ENCODE measurements around the gene NREP. TPM values are rescaled to one million over a fixed set of nuclear protein-coding genes. Genes with fewer than 3 reads are reported as not detected.

NREP gene
- total RNA-seq, 2 donors from 2014 or later: 8.5 to 18.2 TPM

- no peak for ATAC-seq (replicated peaks)
- Mint-ChIP-seq H3K27ac (no peak overlapping the region), H3K9me3 (no peaks in the 10 kb centered on the region), H3K4me1 (no peaks in the 10 kb centered on the region), H3K4me3 (no peak overlapping the region), H3K27me3 (peaks cover 7% of the 10 kb centered on the region), H3K36me3 (ENCODE audit: low read depth) (no peaks in the 10 kb centered on the region)
Observed at GRCh38 chr5:111704452-111705085, 52.4 kb downstream of the NREP start.

GRCh38 chr5:111703662-111704061, 53.3 kb downstream of the NREP start:
- no peak overlapping the region for H3K27ac Mint-ChIP-seq
- no peaks in the 10 kb centered on the region for H3K36me3 Mint-ChIP-seq (ENCODE audit: low read depth)
- peaks cover 10% of the 10 kb centered on the region for H3K27me3 Mint-ChIP-seq
- H3K4me1 Mint-ChIP-seq: no peaks in the 10 kb centered on the region
- no peak overlapping the region for H3K4me3 Mint-ChIP-seq
- no peaks in the 10 kb centered on the region for H3K9me3 Mint-ChIP-seq
- no peak for ATAC-seq (replicated peaks)

GRCh38 chr5:111699976-111700375, 57.0 kb downstream of the NREP start:
- Mint-ChIP-seq H3K4me1 (no peaks in the 10 kb centered on the region), H3K27me3 (peaks cover 14% of the 10 kb centered on the region), H3K27ac (no peak overlapping the region), H3K36me3 (ENCODE audit: low read depth) (no peaks in the 10 kb centered on the region), H3K4me3 (no peak overlapping the region), H3K9me3 (no peaks in the 10 kb centered on the region)
- no peak for ATAC-seq (replicated peaks)

GRCh38 chr5:111699324-111699723, 57.7 kb downstream of the NREP start:
- no peak overlapping the region for H3K27ac Mint-ChIP-seq
- no peaks in the 10 kb centered on the region for H3K9me3 Mint-ChIP-seq
- H3K36me3 Mint-ChIP-seq (ENCODE audit: low read depth): no peaks in the 10 kb centered on the region
- H3K4me1 Mint-ChIP-seq: no peaks in the 10 kb centered on the region
- no peak for ATAC-seq (replicated peaks)
- H3K27me3 Mint-ChIP-seq: peaks cover 14% of the 10 kb centered on the region
- no peak overlapping the region for H3K4me3 Mint-ChIP-seq

GRCh38 chr5:111697881-111698757, 58.9 kb downstream of the NREP start:
- H3K27me3 Mint-ChIP-seq: peaks cover 18% of the 10 kb centered on the region
- no peak overlapping the region for H3K27ac Mint-ChIP-seq
- no peak for ATAC-seq (replicated peaks)
- no peaks in the 10 kb centered on the region for H3K36me3 Mint-ChIP-seq (ENCODE audit: low read depth)
- H3K9me3 Mint-ChIP-seq: no peaks in the 10 kb centered on the region
- H3K4me1 Mint-ChIP-seq: no peaks in the 10 kb centered on the region
- no peak overlapping the region for H3K4me3 Mint-ChIP-seq

- no peaks in the 10 kb centered on the region for H3K36me3 Mint-ChIP-seq (ENCODE audit: low read depth)
- peaks cover 20% of the 10 kb centered on the region for H3K27me3 Mint-ChIP-seq
- ATAC-seq (replicated peaks): no peak
- H3K4me3 Mint-ChIP-seq: no peak overlapping the region
- no peaks in the 10 kb centered on the region for H3K4me1 Mint-ChIP-seq
- no peak overlapping the region for H3K27ac Mint-ChIP-seq
- H3K9me3 Mint-ChIP-seq: no peaks in the 10 kb centered on the region
Observed at GRCh38 chr5:111697215-111697614, 59.8 kb downstream of the NREP start.

GRCh38 chr5:111695991-111696390, 61.0 kb downstream of the NREP start:
- no peak for ATAC-seq (replicated peaks)
- H3K27ac Mint-ChIP-seq: no peak overlapping the region
- H3K27me3 Mint-ChIP-seq: peaks cover 20% of the 10 kb centered on the region
- H3K4me1 Mint-ChIP-seq: no peaks in the 10 kb centered on the region
- no peaks in the 10 kb centered on the region for H3K9me3 Mint-ChIP-seq
- no peak overlapping the region for H3K4me3 Mint-ChIP-seq
- H3K36me3 Mint-ChIP-seq (ENCODE audit: low read depth): no peaks in the 10 kb centered on the region

GRCh38 chr5:111694133-111694532, 62.9 kb downstream of the NREP start:
- Mint-ChIP-seq H3K27ac (no peak overlapping the region), H3K36me3 (ENCODE audit: low read depth) (no peaks in the 10 kb centered on the region), H3K9me3 (no peaks in the 10 kb centered on the region), H3K4me1 (no peaks in the 10 kb centered on the region), H3K4me3 (no peak overlapping the region), H3K27me3 (peaks cover 14% of the 10 kb centered on the region)
- ATAC-seq (replicated peaks): no peak

- ATAC-seq (replicated peaks): no peak
- Mint-ChIP-seq H3K36me3 (ENCODE audit: low read depth) (no peaks in the 10 kb centered on the region), H3K27ac (no peak overlapping the region), H3K4me3 (no peak overlapping the region), H3K9me3 (no peaks in the 10 kb centered on the region), H3K4me1 (no peaks in the 10 kb centered on the region), H3K27me3 (peaks cover 10% of the 10 kb centered on the region)
Observed at GRCh38 chr5:111691914-111692313, 65.1 kb downstream of the NREP start.

- H3K9me3 Mint-ChIP-seq: no peaks in the 10 kb centered on the region
- peak; percentile 31 for ATAC-seq (replicated peaks)
- no peaks in the 10 kb centered on the region for H3K36me3 Mint-ChIP-seq (ENCODE audit: low read depth)
Observed at GRCh38 chr5:111691508-111691907, 65.5 kb downstream of the NREP start.

GRCh38 chr5:111689357-111689935, 67.5 kb downstream of the NREP start:
- no peak for ATAC-seq (replicated peaks)
- Mint-ChIP-seq H3K4me3 (no peak overlapping the region), H3K27ac (no peak overlapping the region), H3K36me3 (ENCODE audit: low read depth) (no peaks in the 10 kb centered on the region), H3K9me3 (no peaks in the 10 kb centered on the region), H3K27me3 (peaks cover 10% of the 10 kb centered on the region), H3K4me1 (no peaks in the 10 kb centered on the region)

More at GRCh38 chr5:111691508-111691907, 65.5 kb downstream of the NREP start:
- Mint-ChIP-seq H3K4me1 (no peaks in the 10 kb centered on the region), H3K27ac (no peak overlapping the region), H3K4me3 (no peak overlapping the region), H3K27me3 (peaks cover 10% of the 10 kb centered on the region)

GRCh38 chr5:111685969-111686368, 71.0 kb downstream of the NREP start:
- Mint-ChIP-seq H3K27me3 (no peaks in the 10 kb centered on the region), H3K36me3 (ENCODE audit: low read depth) (no peaks in the 10 kb centered on the region), H3K9me3 (no peaks in the 10 kb centered on the region), H3K4me3 (no peak overlapping the region), H3K27ac (no peak overlapping the region), H3K4me1 (no peaks in the 10 kb centered on the region)
- ATAC-seq (replicated peaks): no peak

GRCh38 chr5:111682641-111683040, 74.4 kb downstream of the NREP start:
- Mint-ChIP-seq H3K9me3 (no peaks in the 10 kb centered on the region), H3K36me3 (ENCODE audit: low read depth) (no peaks in the 10 kb centered on the region), H3K4me1 (no peaks in the 10 kb centered on the region), H3K27ac (no peak overlapping the region), H3K27me3 (no peaks in the 10 kb centered on the region), H3K4me3 (no peak overlapping the region)
- no peak for ATAC-seq (replicated peaks)

- no peak for ATAC-seq (replicated peaks)
- no peaks in the 10 kb centered on the region for H3K4me1 Mint-ChIP-seq
- no peaks in the 10 kb centered on the region for H3K36me3 Mint-ChIP-seq (ENCODE audit: low read depth)
- no peaks in the 10 kb centered on the region for H3K9me3 Mint-ChIP-seq
- H3K4me3 Mint-ChIP-seq: no peak overlapping the region
- no peaks in the 10 kb centered on the region for H3K27me3 Mint-ChIP-seq
- H3K27ac Mint-ChIP-seq: no peak overlapping the region
Observed at GRCh38 chr5:111682121-111682520, 74.9 kb downstream of the NREP start.

Measured in activated T-helper 17 cell treated with anti-CD3 and anti-CD28 coated beads, Interleukin-2, amount 50 U/mL, for 72 hours (primary cell).